Activated CD8-positive, alpha-beta memory T cell treated with anti-CD3 and anti-CD28 coated beads, Interleukin-2, amount 10 ng/mL, durations not matched to agents 7 days and 5 days (primary cell): ENCODE data around the gene SLC6A19. TPM values are rescaled to one million over a fixed set of nuclear protein-coding genes. Genes with fewer than 3 reads are reported as not detected.

Source experiments
- ATAC-seq: fragments of 150-1000 bp; cut with Tn5 transposase; one replicate; pipeline ENCODE4 v1.10.0; 2021; ENCODE audit warnings: moderate library complexity
- CTCF ChIA-PET: fragments of 350-600 bp; sonication (Branson Sonifier 250); formaldehyde crosslinking; loops from one replicate; lab custom pipeline; 2021; ENCODE audit warnings: antibody characterized with exemption; lab: Charles Lee
- DNase-seq: peaks from one replicate; pipeline ENCODE4 v3.0.0-alpha.2; 2020
- H3K27ac Mint-ChIP-seq: one replicate; pipeline ENCODE4 v1.8.0; 2021; ENCODE audit warnings: mild to moderate bottlenecking, mixed read lengths
- H3K27me3 Mint-ChIP-seq: one replicate; pipeline ENCODE4 v1.8.0; 2021; ENCODE audit warnings: mixed read lengths
- H3K36me3 Mint-ChIP-seq: one replicate; pipeline ENCODE4 v1.8.0; 2021; ENCODE audit warnings: mild to moderate bottlenecking, mixed read lengths
- H3K4me1 Mint-ChIP-seq: one replicate; pipeline ENCODE4 v1.8.0; 2021; ENCODE audit warnings: mixed read lengths
- H3K4me3 Mint-ChIP-seq: one replicate; pipeline ENCODE4 v1.8.0; 2021; ENCODE audit warnings: mild to moderate bottlenecking, moderate library complexity, mixed read lengths
- H3K9me3 Mint-ChIP-seq: one replicate; pipeline ENCODE4 v1.8.0; 2022; ENCODE audit warnings: low read depth, mixed read lengths
- total RNA-seq, 2 experiments: library from RNA; stranded (reverse); gene quantifications; one replicate each; pipeline ENCODE4 v1.2.3, GENCODE V29; 2021

The SLC6A19 gene
- total RNA-seq, 2 experiments from 2014 or later: not detected

DNA sequence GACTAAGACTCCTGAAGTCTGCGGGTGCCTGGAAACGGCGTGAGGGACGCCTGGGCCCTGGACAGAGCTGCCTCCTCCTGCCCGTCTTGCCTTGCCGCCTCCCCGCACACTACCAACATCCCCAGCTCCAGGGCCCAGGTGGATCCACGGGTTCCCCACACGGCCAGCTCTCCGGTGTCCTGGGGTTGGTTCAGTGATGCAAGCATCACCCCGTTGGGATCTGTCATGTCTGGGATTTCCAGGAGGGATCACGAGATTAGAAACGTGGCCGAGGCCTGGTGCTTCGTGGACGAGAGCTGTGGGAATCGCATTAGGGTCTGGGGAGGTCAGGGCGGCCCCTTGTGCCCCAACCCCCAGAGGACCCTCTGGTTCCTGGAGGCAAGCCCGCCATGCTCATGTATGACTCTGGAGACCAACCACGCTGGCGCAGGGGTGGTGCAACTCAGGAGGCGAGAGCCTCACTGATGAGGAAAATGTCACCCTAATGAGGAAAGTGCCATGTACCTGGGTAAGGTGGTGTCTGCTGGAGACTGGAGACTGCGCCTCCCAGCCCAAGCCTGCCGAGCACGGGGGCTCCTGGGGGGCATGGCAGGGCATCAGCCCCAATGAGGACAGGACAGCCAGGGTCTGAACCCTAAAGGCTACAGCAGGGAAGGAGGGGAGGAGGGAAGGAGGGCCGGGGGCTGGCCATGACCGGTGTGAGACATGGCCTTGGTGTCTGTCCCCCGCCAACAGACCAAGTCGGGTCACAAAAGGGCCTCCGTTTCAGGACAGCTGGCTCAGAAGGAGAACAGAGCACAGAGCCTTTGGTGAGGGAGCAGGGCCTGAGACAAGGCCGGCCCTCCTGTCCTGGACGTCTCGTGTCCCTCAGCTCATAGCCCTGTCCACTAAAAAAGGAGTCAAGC is 31.9 kb upstream of the SLC6A19 start:
- H3K27me3 Mint-ChIP-seq: peaks cover 2% of the 10 kb centered on the region
- no peak overlapping the region for H3K27ac Mint-ChIP-seq
- H3K4me3 Mint-ChIP-seq: no peak overlapping the region
- no peaks in the 10 kb centered on the region for H3K36me3 Mint-ChIP-seq
- no peak for ATAC-seq
- no peak for DNase-seq
- H3K4me1 Mint-ChIP-seq: peaks cover 18% of the 10 kb centered on the region
- CTCF ChIA-PET: interaction anchor here (1.1 to 2.5 kb wide), 4 partner anchors 28 to 485 kb away, joined by 3 to 24 read pairs (median 4); no protein-coding TSS in a partner anchor
- H3K9me3 Mint-ChIP-seq: no peaks in the 10 kb centered on the region

DNA sequence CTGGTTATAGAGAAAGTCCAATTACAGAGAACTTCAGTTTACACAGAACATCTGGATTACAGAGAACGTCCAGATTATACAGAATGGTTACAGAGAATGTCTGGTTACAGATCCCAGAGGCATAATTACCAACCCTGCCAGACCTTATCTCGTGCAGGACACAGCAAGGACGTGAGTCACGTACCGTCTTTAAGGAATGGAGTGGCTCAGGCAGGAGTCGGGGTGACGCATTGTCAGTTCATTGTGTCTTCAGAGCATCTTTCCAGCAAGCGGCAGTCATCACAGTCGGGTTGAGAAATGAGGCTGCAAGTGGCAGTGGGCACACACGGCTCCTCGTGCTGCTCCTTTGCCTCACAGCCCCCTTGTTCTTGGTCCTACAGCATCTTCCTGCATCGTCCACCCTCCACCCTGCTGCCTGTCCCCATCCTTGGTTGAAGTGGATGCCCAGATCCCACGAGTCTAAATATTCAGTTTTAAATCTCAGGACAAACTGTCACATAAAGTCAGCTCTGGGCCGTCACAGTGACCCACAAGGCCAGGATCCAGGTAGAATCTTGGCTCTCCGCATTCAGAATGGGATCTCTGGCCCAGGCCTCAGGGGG is 30.0 kb upstream of the SLC6A19 start:
- Mint-ChIP-seq H3K27me3 (peaks cover 2% of the 10 kb centered on the region), H3K36me3 (no peaks in the 10 kb centered on the region), H3K9me3 (no peaks in the 10 kb centered on the region), H3K27ac (no peak overlapping the region), H3K4me3 (no peak overlapping the region), H3K4me1 (peaks cover 18% of the 10 kb centered on the region)
- ATAC-seq: no peak
- CTCF ChIA-PET: no interaction called here
- DNase-seq: no peak

GRCh38 chr5:1172007-1172581 is 29.3 kb upstream of the SLC6A19 start:
- H3K4me1 Mint-ChIP-seq: peaks cover 18% of the 10 kb centered on the region
- no peak for ATAC-seq
- DNase-seq: no peak
- H3K4me3 Mint-ChIP-seq: no peak overlapping the region
- CTCF ChIA-PET: interaction anchor here (0.9 to 2.2 kb wide), 3 partner anchors 67 to 473 kb away, joined by 3 to 13 read pairs (median 4); no protein-coding TSS in a partner anchor
- H3K27ac Mint-ChIP-seq: no peak overlapping the region
- H3K27me3 Mint-ChIP-seq: peaks cover 2% of the 10 kb centered on the region
- no peaks in the 10 kb centered on the region for H3K9me3 Mint-ChIP-seq
- no peaks in the 10 kb centered on the region for H3K36me3 Mint-ChIP-seq

DNA sequence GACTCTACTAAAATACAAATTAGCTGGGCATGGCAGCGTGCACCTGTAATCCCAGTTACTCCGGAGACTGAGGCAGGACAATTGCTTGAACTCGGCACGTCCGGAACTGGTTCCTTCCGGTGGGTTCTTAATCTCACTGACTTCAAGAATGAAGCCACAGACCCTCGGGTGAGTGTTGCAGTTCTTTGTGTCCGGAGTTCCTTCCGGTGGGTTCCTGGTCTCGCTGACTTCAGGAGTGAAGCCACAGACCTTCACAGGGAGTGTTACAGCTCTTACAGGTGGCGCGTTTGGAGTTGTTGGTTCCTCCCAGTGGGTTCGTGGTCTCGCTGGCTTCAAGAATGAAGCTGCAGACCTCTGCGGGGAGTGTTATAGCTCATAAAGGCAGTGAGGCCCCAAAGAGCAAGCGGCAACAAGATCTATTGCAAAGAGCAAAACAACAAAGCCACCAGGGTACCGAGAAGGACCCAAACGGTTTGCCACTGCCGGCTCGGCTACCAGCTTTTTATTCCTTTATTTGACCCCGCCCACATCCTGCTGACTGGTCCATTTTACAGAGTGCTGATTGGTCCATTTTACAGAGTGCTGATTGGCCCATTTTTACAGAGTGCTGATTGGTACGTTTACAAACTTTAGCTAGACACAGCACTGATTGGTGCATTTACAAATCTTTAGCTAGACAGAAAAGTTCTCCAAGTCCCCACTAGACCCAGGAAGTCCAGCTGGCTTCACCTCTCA is 28.6 kb upstream of the SLC6A19 start:
- H3K4me1 Mint-ChIP-seq: peaks cover 17% of the 10 kb centered on the region
- peak overlapping the region; percentile 56 for H3K4me3 Mint-ChIP-seq
- DNase-seq (peak; percentile 56), ATAC-seq (peak; percentile 55)
- H3K9me3 Mint-ChIP-seq: no peaks in the 10 kb centered on the region
- H3K27ac Mint-ChIP-seq: peak overlapping the region; percentile 80
- H3K36me3 Mint-ChIP-seq: no peaks in the 10 kb centered on the region
- peaks cover 2% of the 10 kb centered on the region for H3K27me3 Mint-ChIP-seq
- CTCF ChIA-PET: interaction anchor here (0.9 to 3.1 kb wide), 7 partner anchors 67 to 472 kb away, joined by 3 to 16 read pairs (median 4); no protein-coding TSS in a partner anchor

- no peaks in the 10 kb centered on the region for H3K9me3 Mint-ChIP-seq
- H3K27me3 Mint-ChIP-seq: no peaks in the 10 kb centered on the region
- no peak overlapping the region for H3K4me3 Mint-ChIP-seq
- ATAC-seq: no peak
- peaks cover 12% of the 10 kb centered on the region for H3K4me1 Mint-ChIP-seq
- H3K27ac Mint-ChIP-seq: peak overlapping the region; percentile 80
- DNase-seq: no peak
- CTCF ChIA-PET: interaction anchor here (0.6 to 3.1 kb wide), 16 partner anchors 12 to 471 kb away, joined by 3 to 16 read pairs (median 4); partner anchors contain the start of gene CLPTM1L
- no peaks in the 10 kb centered on the region for H3K36me3 Mint-ChIP-seq
Observed at GRCh38 chr5:1173485-1174070, 27.8 kb upstream of the SLC6A19 start.

- Mint-ChIP-seq H3K27me3 (no peaks in the 10 kb centered on the region), H3K4me3 (no peak overlapping the region), H3K4me1 (peaks cover 12% of the 10 kb centered on the region), H3K27ac (no peak overlapping the region), H3K36me3 (no peaks in the 10 kb centered on the region), H3K9me3 (no peaks in the 10 kb centered on the region)
- ATAC-seq (peak; percentile 28), DNase-seq (peak; percentile 49)
- CTCF ChIA-PET: interaction anchor here (0.6 to 3.1 kb wide), 16 partner anchors 12 to 471 kb away, joined by 3 to 16 read pairs (median 4); partner anchors contain the start of gene CLPTM1L
Observed at GRCh38 chr5:1174122-1174936, 27.1 kb upstream of the SLC6A19 start.

DNA sequence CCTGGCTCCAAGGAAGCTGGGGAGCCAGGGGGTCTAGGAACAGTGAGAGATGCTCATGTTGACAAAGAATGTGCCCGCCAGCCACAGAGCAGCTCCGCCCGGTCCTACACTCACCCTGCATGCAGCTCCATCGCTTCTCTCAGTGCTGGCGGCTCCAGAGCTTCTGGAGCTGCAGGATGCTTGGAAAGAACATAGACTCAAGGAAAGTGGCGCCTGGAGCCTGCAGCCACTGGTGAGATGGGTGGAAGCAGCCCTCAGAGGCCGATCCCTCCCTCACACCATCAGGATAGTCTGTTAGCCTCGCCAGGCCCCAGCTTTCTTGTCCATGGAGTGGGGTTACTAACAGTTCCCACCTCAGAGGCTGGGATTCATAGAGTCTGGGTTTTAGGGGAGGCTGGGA is 26.4 kb upstream of the SLC6A19 start:
- Mint-ChIP-seq H3K27ac (no peak overlapping the region), H3K4me3 (no peak overlapping the region), H3K4me1 (peaks cover 12% of the 10 kb centered on the region), H3K36me3 (no peaks in the 10 kb centered on the region), H3K27me3 (no peaks in the 10 kb centered on the region), H3K9me3 (no peaks in the 10 kb centered on the region)
- CTCF ChIA-PET: interaction anchor here (1.1 to 3.1 kb wide), 8 partner anchors 13 to 468 kb away, joined by 3 to 16 read pairs (median 4); no protein-coding TSS in a partner anchor
- DNase-seq (no peak), ATAC-seq (no peak)

DNA sequence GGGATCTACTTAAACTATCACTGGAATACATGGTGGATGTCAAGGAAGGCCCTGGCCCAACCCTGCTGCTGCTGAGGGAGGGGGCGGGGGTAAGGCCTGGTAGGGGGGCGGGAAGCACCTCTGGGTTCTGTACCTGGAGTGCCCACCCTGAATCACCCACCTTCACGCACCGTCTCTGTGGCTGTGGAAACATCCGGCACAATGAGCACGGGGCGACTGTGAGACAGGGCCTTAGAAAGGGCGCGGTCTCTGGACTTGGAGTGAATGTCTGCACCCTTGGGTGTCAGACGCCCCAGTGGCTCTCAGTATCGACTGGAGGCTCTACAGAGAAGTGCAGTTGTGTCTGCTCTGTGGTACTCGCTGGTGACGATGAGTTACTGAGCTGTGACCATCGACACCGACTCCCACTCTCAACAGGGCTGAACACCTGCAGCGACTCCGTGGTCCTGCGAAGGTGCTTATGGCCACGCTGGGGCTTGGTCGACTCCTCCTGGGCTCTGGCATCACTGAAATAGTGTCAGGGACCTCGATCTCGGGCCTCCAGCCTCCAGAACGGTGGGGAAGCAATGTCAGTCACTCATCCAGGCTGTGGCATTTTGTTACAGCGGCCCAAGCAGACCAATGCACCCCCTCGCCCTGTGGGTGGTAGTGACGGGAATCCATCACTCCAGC is 25.5 kb upstream of the SLC6A19 start:
- Mint-ChIP-seq H3K27ac (no peak overlapping the region), H3K36me3 (no peaks in the 10 kb centered on the region), H3K9me3 (no peaks in the 10 kb centered on the region), H3K27me3 (no peaks in the 10 kb centered on the region), H3K4me3 (no peak overlapping the region), H3K4me1 (peaks cover 12% of the 10 kb centered on the region)
- ATAC-seq: no peak
- CTCF ChIA-PET: interaction anchor here (3.1 kb wide), 1 partner anchor 253 kb away, joined by 16 read pairs; no protein-coding TSS in a partner anchor
- DNase-seq: no peak

DNA sequence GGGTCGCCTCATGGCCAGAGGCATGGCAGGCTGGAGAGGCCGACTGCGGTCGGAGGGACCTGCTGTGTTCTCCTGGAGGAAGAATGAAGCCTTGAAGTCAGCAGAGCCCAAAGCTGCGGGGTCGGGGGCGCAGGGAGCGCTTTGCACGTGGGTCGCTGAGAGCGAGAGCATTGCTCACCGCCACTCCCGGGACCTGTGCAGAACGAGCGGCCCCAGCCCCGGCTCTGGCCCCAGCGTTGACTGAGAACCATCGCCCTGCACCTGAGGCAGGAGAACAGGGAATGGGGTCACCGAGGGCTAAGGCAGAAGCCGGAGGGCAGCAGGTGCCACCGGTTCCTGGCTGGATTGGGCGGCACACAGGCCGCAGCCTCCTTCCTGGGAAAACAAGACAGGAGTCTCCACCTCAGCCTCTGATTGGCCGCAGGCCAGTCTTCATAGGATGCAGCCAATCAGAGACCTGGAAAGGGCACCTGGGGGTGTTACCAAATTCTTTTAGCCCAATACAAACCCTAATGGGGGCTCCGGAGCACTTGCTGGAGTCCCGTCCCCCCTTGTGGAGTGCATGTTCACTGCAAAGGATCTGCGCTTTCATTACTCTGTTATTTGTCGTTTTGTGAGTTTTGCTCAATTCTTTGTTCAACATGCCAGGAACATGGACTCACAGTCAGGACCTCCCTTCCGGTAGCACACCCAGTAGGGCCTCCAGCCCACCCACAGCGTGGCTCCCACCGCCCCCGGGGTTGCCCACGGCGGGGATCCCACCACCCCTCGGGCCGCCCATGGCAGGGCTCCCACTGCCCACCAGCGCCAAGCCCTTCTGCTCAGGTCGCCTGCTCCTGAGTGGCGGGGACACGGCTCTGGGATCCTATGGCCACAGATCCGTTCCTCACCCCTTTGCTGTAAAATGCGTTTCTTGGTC is 24.7 kb upstream of the SLC6A19 start:
- CTCF ChIA-PET: no interaction called here
- H3K27ac Mint-ChIP-seq: no peak overlapping the region
- no peaks in the 10 kb centered on the region for H3K9me3 Mint-ChIP-seq
- H3K4me1 Mint-ChIP-seq: peaks cover 12% of the 10 kb centered on the region
- no peaks in the 10 kb centered on the region for H3K36me3 Mint-ChIP-seq
- DNase-seq (no peak), ATAC-seq (no peak)
- H3K27me3 Mint-ChIP-seq: no peaks in the 10 kb centered on the region
- H3K4me3 Mint-ChIP-seq: no peak overlapping the region

GRCh38 chr5:1177826-1178528 is 23.4 kb upstream of the SLC6A19 start:
- Mint-ChIP-seq H3K36me3 (no peaks in the 10 kb centered on the region), H3K4me3 (no peak overlapping the region), H3K9me3 (no peaks in the 10 kb centered on the region), H3K4me1 (peaks cover 8% of the 10 kb centered on the region), H3K27ac (no peak overlapping the region), H3K27me3 (no peaks in the 10 kb centered on the region)
- CTCF ChIA-PET: no interaction called here
- ATAC-seq (no peak), DNase-seq (no peak)
